KMS-11 (cell line): ENCODE results near the gene EEF2K.

Source experiments
- H2AFZ ChIP-seq: fragments of 200-600 bp; sonication (generic); 2 replicates; pipeline ENCODE4 v1.6.1; 2016; ENCODE audit warnings: antibody characterized with exemption, mixed run types, low read depth
- H3K27ac ChIP-seq: fragments of 200-600 bp; sonication (generic); 2 replicates; pipeline ENCODE4 v1.6.1; 2016; ENCODE audit warnings: mild to moderate bottlenecking, mixed run types
- H3K27me3 ChIP-seq: fragments of 200-600 bp; sonication (generic); 2 replicates; pipeline ENCODE4 v1.6.1; 2017; ENCODE audit warnings: mild to moderate bottlenecking, low read depth, mixed run types, moderate library complexity; ENCODE audit not compliant: insufficient read depth
- H3K36me3 ChIP-seq: fragments of 200-600 bp; sonication (generic); 2 replicates; pipeline ENCODE4 v1.6.1; 2017; ENCODE audit warnings: mild to moderate bottlenecking, mixed run types; ENCODE audit not compliant: insufficient read depth
- H3K4me1 ChIP-seq: fragments of 200-600 bp; sonication (generic); 2 replicates; pipeline ENCODE4 v1.6.1; 2016; ENCODE audit warnings: mild to moderate bottlenecking, low read depth, mixed run types; ENCODE audit not compliant: poor library complexity, severe bottlenecking
- H3K4me2 ChIP-seq: fragments of 200-600 bp; sonication (generic); 2 replicates; pipeline ENCODE4 v1.7.0; 2016; ENCODE audit warnings: mild to moderate bottlenecking, mixed run types
- H3K4me3 ChIP-seq: fragments of 200-600 bp; sonication (generic); IDR thresholded peaks from 2 replicates; pipeline ENCODE4 v1.6.1; 2017; ENCODE audit warnings: low read depth, low read length, mixed read lengths; ENCODE audit not compliant: insufficient read depth
- H3K79me2 ChIP-seq: fragments of 200-600 bp; sonication (generic); 2 replicates; pipeline ENCODE4 v1.6.1; 2016; ENCODE audit warnings: low read depth, mixed run types; ENCODE audit not compliant: insufficient read depth
- H3K9ac ChIP-seq: fragments of 200-600 bp; sonication (generic); 2 replicates; pipeline ENCODE4 v1.6.1; 2016; ENCODE audit warnings: mild to moderate bottlenecking, mixed run types
- H4K20me1 ChIP-seq: fragments of 200-600 bp; sonication (generic); 2 replicates; pipeline ENCODE4 v1.6.1; 2016; ENCODE audit warnings: mild to moderate bottlenecking, mixed run types; ENCODE audit not compliant: insufficient read depth
- CTCF ChIP-seq: fragments of 200-600 bp; sonication (generic); conservative IDR thresholded peaks from 2 replicates; pipeline ENCODE4 v1.6.1; 2017; ENCODE audit warnings: low read depth, mild to moderate bottlenecking, antibody characterized with exemption, low read length, moderate library complexity, mixed read lengths

The EEF2K gene

GRCh38 chr16:22250522-22250921 lies 44.4 kb downstream of the EEF2K start:
- Histone ChIP-seq H3K4me2 (no peak overlapping the region), H3K79me2 (no peaks in the 10 kb centered on the region), H3K9ac (no peak overlapping the region), H4K20me1 (no peaks in the 10 kb centered on the region), H3K27me3 (no peaks in the 10 kb centered on the region), H3K4me1 (no peaks in the 10 kb centered on the region), H3K36me3 (no peaks in the 10 kb centered on the region), H3K4me3 (no peak overlapping the region), H3K27ac (no peak overlapping the region), H2AFZ (no peak overlapping the region)
- no peak for TF ChIP-seq CTCF

GRCh38 chr16:22252317-22252716 lies 46.2 kb downstream of the EEF2K start:
- Histone ChIP-seq H3K36me3 (no peaks in the 10 kb centered on the region), H4K20me1 (no peaks in the 10 kb centered on the region), H3K9ac (no peak overlapping the region), H2AFZ (no peak overlapping the region), H3K4me3 (no peak overlapping the region), H3K27ac (no peak overlapping the region), H3K79me2 (no peaks in the 10 kb centered on the region), H3K4me2 (no peak overlapping the region), H3K4me1 (no peaks in the 10 kb centered on the region), H3K27me3 (no peaks in the 10 kb centered on the region)
- no peak for TF ChIP-seq CTCF

DNA sequence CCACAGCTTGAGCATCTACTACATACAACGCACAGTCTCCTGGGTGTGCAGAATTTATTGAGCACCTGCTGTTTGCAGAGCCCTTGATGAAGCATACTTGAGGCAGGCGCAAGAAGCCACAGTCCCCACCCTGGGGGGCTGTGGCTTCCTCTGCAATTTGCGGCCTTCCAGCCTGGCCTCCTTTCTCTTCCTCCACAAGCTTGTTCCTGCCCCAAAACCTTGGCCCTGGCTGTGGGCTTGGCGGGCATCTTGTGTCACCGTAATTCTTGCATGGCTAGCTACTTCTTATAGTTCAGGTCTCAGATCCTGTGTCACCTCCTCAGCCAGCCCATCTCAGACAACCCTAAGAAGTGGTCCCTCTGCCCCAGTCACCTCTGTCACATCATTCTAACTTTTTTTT lies 47.2 kb downstream of the EEF2K start:
- TF ChIP-seq CTCF = no peak
- Histone ChIP-seq H3K9ac (no peak overlapping the region), H3K4me1 (no peaks in the 10 kb centered on the region), H3K27ac (no peak overlapping the region), H3K4me2 (no peak overlapping the region), H3K79me2 (no peaks in the 10 kb centered on the region), H4K20me1 (no peaks in the 10 kb centered on the region), H3K27me3 (no peaks in the 10 kb centered on the region), H3K36me3 (no peaks in the 10 kb centered on the region; the same call in 1 of the 2 replicates), H3K4me3 (no peak overlapping the region), H2AFZ (no peak overlapping the region)

DNA sequence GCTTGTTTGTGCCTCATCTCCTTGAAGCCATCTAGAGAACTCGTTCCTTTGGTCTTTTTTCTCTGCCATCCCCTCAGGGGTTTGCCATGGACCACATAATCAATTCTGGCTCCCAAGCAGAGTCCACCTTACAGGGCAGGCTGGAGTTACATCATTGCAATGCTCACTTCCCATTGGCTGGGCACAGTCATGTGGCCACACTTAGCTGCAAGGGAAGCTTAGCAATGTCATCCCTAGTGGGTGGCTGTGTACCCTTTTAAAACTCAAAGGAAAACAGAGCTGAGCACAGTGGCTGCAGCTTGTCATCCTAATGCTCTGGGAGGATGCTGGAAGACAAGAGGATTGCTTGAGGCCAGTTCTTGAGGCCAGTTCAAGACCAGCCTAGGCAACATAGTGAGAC lies 49.3 kb downstream of the EEF2K start:
- H3K27ac ChIP-seq = no peak overlapping the region
- H3K4me1 ChIP-seq = no peaks in the 10 kb centered on the region
- no peak overlapping the region for H2AFZ ChIP-seq
- TF ChIP-seq CTCF = no peak
- H3K9ac ChIP-seq = no peak overlapping the region
- no peak overlapping the region for H3K4me2 ChIP-seq
- H4K20me1 ChIP-seq = no peaks in the 10 kb centered on the region
- no peaks in the 10 kb centered on the region for H3K27me3 ChIP-seq
- H3K4me3 ChIP-seq = no peak overlapping the region
- peaks cover 6% of the 10 kb centered on the region; the same call in 1 of the 2 replicates for H3K36me3 ChIP-seq
- H3K79me2 ChIP-seq = no peaks in the 10 kb centered on the region
